DND-41 (cell line): ENCODE results near the gene PIK3IP1.
"Not testable (repeated sequence)": the region's sequence is repeated elsewhere in the genome, so short reads cannot be mapped to it uniquely, and the experiment has no call there.

Experiments used
- ATAC-seq: fragments of 200-7000 bp; cut with Tn5 transposase; 3 replicates; pipeline ENCODE4 v1.9.1; 2021; ENCODE audit warnings: low read depth; ENCODE audit not compliant: insufficient read depth
- DNase-seq: peaks from one replicate; pipeline ENCODE4 v3.0.0-alpha.2; 2020
- H2AFZ ChIP-seq: 2 replicates; pipeline ENCODE4 v1.6.0; 2012; ENCODE audit warnings: low read depth, low read length
- H3K27ac ChIP-seq: 2 replicates; pipeline ENCODE4 v1.5.1; 2012; ENCODE audit warnings: low read length, inconsistent platforms
- H3K27me3 ChIP-seq: fragments of 200-600 bp; sonication (generic); 2 replicates; pipeline ENCODE4 v1.6.0; 2012; ENCODE audit warnings: low read length, mild to moderate bottlenecking, inconsistent platforms; ENCODE audit not compliant: insufficient read depth, poor library complexity
- H3K36me3 ChIP-seq: 2 replicates; pipeline ENCODE4 v1.5.1; 2012; ENCODE audit warnings: low read length, inconsistent platforms; ENCODE audit not compliant: insufficient read depth
- H3K4me1 ChIP-seq: 2 replicates; pipeline ENCODE4 v1.5.1; 2012; ENCODE audit warnings: mild to moderate bottlenecking, low read length; ENCODE audit not compliant: insufficient read depth
- H3K4me2 ChIP-seq: 2 replicates; pipeline ENCODE4 v1.6.0; 2012; ENCODE audit warnings: mild to moderate bottlenecking, moderate library complexity, low read length, inconsistent platforms; ENCODE audit not compliant: insufficient read depth
- H3K4me3 ChIP-seq, 2 experiments: fragments of 200-600 bp in 1 of 2; shearing (Covaris generic) in 1 of 2; 2 replicates each; pipeline ENCODE4 v1.5.1; 2012 to 2016; ENCODE audit warnings: inconsistent platforms in 2 of 2, low read length in 2 of 2, mild to moderate bottlenecking in 2 of 2, low read depth in 1 of 2, moderate library complexity in 1 of 2
- H3K79me2 ChIP-seq: 2 replicates; pipeline ENCODE4 v1.6.0; 2012; ENCODE audit warnings: low read length, inconsistent platforms; ENCODE audit not compliant: insufficient read depth
- H3K9ac ChIP-seq: 2 replicates; pipeline ENCODE4 v1.6.0; 2012; ENCODE audit warnings: low read depth, mild to moderate bottlenecking, inconsistent platforms, low read length, moderate library complexity
- H3K9me3 ChIP-seq: 2 replicates; pipeline ENCODE4 v1.5.1; 2012; ENCODE audit warnings: low read length, moderate library complexity, mild to moderate bottlenecking, inconsistent platforms; ENCODE audit not compliant: insufficient read depth, severe bottlenecking
- H4K20me1 ChIP-seq: 2 replicates; pipeline ENCODE4 v1.6.0; 2012; ENCODE audit warnings: low read length; ENCODE audit not compliant: insufficient read depth
- EZH2 ChIP-seq: IDR thresholded peaks from 3 replicates; pipeline ENCODE4 v1.6.1; 2012; ENCODE audit warnings: borderline replicate concordance, low read depth, mild to moderate bottlenecking, moderate library complexity, low read length, inconsistent platforms; ENCODE audit not compliant: severe bottlenecking
- TF ChIP-seq, protein P1 (sequence below): IDR thresholded peaks from 2 replicates; pipeline ENCODE4 v1.5.1; 2012; ENCODE audit warnings: borderline replicate concordance, low read length, moderate library complexity, mild to moderate bottlenecking; ENCODE audit not compliant: poor library complexity, severe bottlenecking; ENCODE audit errors: extremely low read depth

The PIK3IP1 gene

DNA sequence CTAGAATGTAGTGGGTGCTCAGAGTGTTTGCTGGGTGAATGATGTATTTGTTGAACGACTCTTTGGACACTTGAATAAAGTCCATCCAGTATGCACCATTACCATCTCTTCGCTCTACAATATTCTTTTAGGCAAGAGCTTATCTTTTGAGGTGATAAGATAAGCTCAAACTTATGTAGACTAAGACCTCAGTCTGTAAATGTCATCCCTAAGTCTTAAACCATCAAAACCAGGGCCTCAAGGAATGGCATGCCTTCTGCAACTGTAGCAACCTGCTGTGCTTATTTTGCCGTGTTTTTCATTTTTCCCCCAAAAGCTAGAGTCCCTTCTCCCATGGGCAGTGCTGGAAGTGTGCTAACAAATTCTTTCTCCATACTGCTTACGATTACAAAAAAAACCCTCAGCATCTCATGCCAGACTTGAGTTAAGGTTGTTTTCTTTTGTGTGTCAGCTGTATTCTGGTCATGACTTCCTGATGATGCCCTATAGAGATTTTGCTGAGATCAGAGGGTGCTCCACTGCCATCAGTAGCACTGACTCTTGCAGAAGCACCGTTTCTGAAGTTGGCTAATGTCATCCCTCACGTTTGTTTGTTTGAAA is 52.4 kb downstream of the PIK3IP1 start:
- Histone ChIP-seq H3K9me3 (no peaks in the 10 kb centered on the region), H3K27me3 (no peaks in the 10 kb centered on the region), H4K20me1 (peaks cover 8% of the 10 kb centered on the region), H2AFZ (no peak overlapping the region), H3K4me2 (no peak overlapping the region), H3K27ac (no peak overlapping the region), H3K79me2 (no peaks in the 10 kb centered on the region; the same call in 1 of the 2 replicates), H3K9ac (no peak overlapping the region), H3K4me3 (no peak overlapping the region), H3K4me1 (no peaks in the 10 kb centered on the region), H3K36me3 (peaks cover 14% of the 10 kb centered on the region)
- DNase-seq (no peak), ATAC-seq (no peak)
- TF ChIP-seq EZH2, result no peak
- TF ChIP-seq, protein P1, sequence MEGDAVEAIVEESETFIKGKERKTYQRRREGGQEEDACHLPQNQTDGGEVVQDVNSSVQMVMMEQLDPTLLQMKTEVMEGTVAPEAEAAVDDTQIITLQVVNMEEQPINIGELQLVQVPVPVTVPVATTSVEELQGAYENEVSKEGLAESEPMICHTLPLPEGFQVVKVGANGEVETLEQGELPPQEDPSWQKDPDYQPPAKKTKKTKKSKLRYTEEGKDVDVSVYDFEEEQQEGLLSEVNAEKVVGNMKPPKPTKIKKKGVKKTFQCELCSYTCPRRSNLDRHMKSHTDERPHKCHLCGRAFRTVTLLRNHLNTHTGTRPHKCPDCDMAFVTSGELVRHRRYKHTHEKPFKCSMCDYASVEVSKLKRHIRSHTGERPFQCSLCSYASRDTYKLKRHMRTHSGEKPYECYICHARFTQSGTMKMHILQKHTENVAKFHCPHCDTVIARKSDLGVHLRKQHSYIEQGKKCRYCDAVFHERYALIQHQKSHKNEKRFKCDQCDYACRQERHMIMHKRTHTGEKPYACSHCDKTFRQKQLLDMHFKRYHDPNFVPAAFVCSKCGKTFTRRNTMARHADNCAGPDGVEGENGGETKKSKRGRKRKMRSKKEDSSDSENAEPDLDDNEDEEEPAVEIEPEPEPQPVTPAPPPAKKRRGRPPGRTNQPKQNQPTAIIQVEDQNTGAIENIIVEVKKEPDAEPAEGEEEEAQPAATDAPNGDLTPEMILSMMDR, result no peak

DNA sequence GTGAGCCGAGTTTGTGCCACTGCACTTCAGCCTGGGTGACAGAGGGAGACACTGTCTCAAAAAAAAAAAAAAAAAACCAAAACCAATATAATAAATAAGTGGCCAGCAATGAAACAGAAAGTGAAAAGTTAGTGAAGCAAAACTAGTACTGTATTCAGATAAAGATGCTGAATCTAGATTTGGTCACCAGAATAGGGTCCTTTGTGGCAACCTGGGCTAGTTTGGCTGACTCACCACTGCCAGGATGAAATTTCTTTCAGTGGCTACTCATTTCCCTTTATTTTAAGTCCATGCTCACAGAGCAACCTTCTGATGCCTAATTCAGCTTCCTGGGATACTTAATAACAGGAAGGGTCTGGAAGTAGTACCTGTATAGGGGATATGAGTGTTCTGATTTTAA is 54.2 kb downstream of the PIK3IP1 start:
- Histone ChIP-seq H3K27me3 (no peaks in the 10 kb centered on the region), H4K20me1 (peaks cover 8% of the 10 kb centered on the region), H3K9me3 (no peaks in the 10 kb centered on the region), H3K9ac (no peak overlapping the region), H2AFZ (no peak overlapping the region), H3K79me2 (no peaks in the 10 kb centered on the region; the same call in 1 of the 2 replicates), H3K4me3 (no peak overlapping the region), H3K4me2 (no peak overlapping the region), H3K4me1 (no peaks in the 10 kb centered on the region), H3K36me3 (peaks cover 18% of the 10 kb centered on the region), H3K27ac (no peak overlapping the region)
- TF ChIP-seq, protein P1, result no peak
- TF ChIP-seq EZH2, result no peak
- no peak for ATAC-seq
- no peak for DNase-seq

DNA sequence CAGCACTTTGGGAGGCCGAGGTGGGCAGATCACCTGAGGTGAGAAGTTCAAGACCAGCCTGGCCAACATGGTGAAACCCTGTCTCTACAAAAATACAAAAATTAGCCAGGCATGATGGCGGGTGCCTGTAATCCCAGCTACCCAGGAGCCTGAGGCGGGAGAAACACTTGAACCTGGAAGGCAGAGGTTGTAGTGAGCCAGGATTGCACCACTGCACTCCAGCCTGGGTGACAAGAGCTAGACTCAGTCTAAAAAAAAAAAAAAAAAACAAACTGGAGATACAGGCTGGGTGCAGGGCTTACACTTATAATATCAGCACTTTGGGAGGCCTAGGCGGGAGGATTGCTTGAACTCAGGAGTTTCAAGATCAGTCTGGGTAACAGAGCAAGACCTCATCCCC is 56.2 kb downstream of the PIK3IP1 start:
- not testable (repeated sequence) for H3K27me3 ChIP-seq, H3K9me3 ChIP-seq, ATAC-seq, H3K4me2 ChIP-seq, H3K4me1 ChIP-seq, H2AFZ ChIP-seq, DNase-seq, H3K9ac ChIP-seq, H3K4me3 ChIP-seq, H3K27ac ChIP-seq, H3K79me2 ChIP-seq
- Histone ChIP-seq H4K20me1 (peaks cover 11% of the 10 kb centered on the region), H3K36me3 (peaks cover 15% of the 10 kb centered on the region)

DNA sequence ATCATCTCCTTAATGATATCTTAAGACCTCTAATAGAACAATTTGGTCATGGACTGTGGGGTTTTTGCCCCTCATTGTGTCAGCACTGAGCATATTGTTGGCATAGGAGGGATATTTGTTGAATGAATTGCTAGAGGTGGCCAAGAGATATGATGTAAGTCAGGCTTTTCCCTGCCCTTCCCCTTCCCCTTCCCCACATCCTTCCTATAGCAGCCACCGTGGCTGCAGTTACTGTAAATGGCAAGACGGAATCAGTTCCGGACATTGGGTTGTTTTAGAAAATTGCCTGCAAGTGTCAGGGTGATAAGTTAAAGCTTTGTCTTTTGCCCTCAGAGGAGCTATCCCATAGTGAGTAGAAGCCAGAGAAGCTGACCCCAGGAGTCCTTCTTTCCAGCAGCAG is 57.2 kb downstream of the PIK3IP1 start:
- H3K4me2 ChIP-seq, result no peak overlapping the region
- no peak overlapping the region for H3K9ac ChIP-seq
- no peak overlapping the region for H3K4me3 ChIP-seq
- peaks cover 7% of the 10 kb centered on the region for H4K20me1 ChIP-seq
- ATAC-seq (no peak), DNase-seq (no peak)
- H3K27ac ChIP-seq, result no peak overlapping the region
- H3K36me3 ChIP-seq, result peaks cover 13% of the 10 kb centered on the region
- no peak overlapping the region for H2AFZ ChIP-seq
- H3K4me1 ChIP-seq, result no peaks in the 10 kb centered on the region
- H3K9me3 ChIP-seq, result no peaks in the 10 kb centered on the region
- H3K79me2 ChIP-seq, result no peaks in the 10 kb centered on the region; the same call in 1 of the 2 replicates
- TF ChIP-seq EZH2, result no peak
- TF ChIP-seq, protein P1, result no peak
- H3K27me3 ChIP-seq, result no peaks in the 10 kb centered on the region
